ENCODE results near the gene PLIN3. TPM values are rescaled to one million over a fixed set of nuclear protein-coding genes. Genes with fewer than 3 reads are reported as not detected.
"Not testable (repeated sequence)": the region's sequence is repeated elsewhere in the genome, so short reads cannot be mapped to it uniquely, and the experiment has no call there.

The PLIN3 gene
- polyA plus RNA-seq, 1 donor (not counting 4 experiments of a cell fraction or from before 2014, with no cell fraction given) = 70.7 TPM

DNA sequence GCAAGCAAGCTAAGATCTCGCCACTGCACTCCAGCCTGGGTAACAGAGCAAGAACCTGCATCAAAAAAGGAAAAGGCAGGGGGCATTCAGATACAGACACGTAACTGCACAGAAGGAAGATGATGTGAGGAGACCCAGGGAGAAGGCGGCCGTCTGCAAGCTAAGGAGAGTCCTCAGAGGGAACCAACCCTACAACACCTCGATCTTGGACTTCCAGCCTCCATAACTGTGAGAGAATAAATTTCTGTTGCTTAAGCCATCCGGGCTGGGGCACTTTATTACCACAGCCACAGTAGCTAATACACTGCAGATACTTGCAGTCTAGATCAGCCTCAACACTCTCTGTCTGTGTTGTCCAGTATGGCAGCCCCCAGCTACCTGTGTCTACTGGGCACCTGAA, 43.9 kb downstream of the PLIN3 start:
- FAIRE-seq (no peak), DNase-seq (ENCODE audit: low read depth, low spot score) (no peak)
- Histone ChIP-seq H3K9me1 (ENCODE audit: control insufficient read depth, extremely low read depth, insufficient read depth, low read length) (no peaks in the 10 kb centered on the region), H3K36me3 (ENCODE audit: control insufficient read depth in 2 of 2, extremely low read depth in 1 of 2, insufficient read depth in 2 of 2, low read length in 2 of 2) (peaks cover 9 to 10% of the 10 kb centered on the region in 2 experiments), H3K4me1 (ENCODE audit: control insufficient read depth, extremely low read depth, insufficient read depth, low read length) (no peaks in the 10 kb centered on the region), H4K20me1 (ENCODE audit: control insufficient read depth, extremely low read depth, insufficient read depth, low read length) (peaks cover 4% of the 10 kb centered on the region), H3K27ac (ENCODE audit: control insufficient read depth, insufficient read depth, low read length) (no peak overlapping the region), H3K79me2 (ENCODE audit: control insufficient read depth, insufficient read depth, low read length) (peaks cover 66% of the 10 kb centered on the region), H2AFZ (ENCODE audit: control insufficient read depth, low read length) (no peak overlapping the region), H3K9me3 (ENCODE audit: control insufficient read depth, low read depth, low read length) (no peaks in the 10 kb centered on the region), H3K4me3 (ENCODE audit: control insufficient read depth in 2 of 3, extremely low read depth in 1 of 3, insufficient read depth in 2 of 3, low read depth in 1 of 3, low read length in 3 of 3) (no peak overlapping the region), H3K4me2 (ENCODE audit: control insufficient read depth, extremely low read depth, insufficient read depth, low read depth, low read length) (no peak overlapping the region), H3K27me3 (ENCODE audit: control insufficient read depth, extremely low read depth, insufficient read depth, low read length) (no peaks in the 10 kb centered on the region), H3K9ac (ENCODE audit: control insufficient read depth, extremely low read depth, insufficient read depth, low read length) (no peak overlapping the region)
- dilution Hi-C loops (cut with MboI; ENCODE audit: extremely low pct_ligation_motif_present, low sequenced_read_pairs) = no loop called here
- TF ChIP-seq, protein P1, sequence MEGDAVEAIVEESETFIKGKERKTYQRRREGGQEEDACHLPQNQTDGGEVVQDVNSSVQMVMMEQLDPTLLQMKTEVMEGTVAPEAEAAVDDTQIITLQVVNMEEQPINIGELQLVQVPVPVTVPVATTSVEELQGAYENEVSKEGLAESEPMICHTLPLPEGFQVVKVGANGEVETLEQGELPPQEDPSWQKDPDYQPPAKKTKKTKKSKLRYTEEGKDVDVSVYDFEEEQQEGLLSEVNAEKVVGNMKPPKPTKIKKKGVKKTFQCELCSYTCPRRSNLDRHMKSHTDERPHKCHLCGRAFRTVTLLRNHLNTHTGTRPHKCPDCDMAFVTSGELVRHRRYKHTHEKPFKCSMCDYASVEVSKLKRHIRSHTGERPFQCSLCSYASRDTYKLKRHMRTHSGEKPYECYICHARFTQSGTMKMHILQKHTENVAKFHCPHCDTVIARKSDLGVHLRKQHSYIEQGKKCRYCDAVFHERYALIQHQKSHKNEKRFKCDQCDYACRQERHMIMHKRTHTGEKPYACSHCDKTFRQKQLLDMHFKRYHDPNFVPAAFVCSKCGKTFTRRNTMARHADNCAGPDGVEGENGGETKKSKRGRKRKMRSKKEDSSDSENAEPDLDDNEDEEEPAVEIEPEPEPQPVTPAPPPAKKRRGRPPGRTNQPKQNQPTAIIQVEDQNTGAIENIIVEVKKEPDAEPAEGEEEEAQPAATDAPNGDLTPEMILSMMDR (optimal IDR thresholded peaks at IDR 0.05 in 1 of 3, IDR thresholded peaks at IDR 0.05 in 1 of 3, conservative IDR thresholded peaks at IDR 0.05 in 1 of 3; ENCODE audit: extremely low read depth in 1 of 3, insufficient read depth in 2 of 3, low read length in 3 of 3) = no peak

DNA sequence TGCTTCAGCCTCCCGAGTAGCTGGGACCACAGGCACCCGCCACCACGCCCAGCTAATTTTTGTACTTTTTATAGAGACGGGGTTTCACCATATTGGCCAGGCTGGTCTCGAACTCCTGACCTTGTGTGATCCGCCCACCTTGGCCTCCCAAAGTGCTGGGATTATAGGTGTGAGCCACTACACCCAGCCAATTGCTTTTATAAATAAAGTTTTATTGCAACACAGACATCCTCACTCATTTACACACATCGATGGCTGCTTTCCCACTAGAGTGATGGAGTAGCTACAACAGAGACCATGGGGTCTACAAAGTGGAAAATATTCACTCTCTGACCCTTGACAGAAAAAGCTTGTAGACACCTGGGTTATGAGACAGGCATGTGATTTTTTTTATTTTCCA, 45.1 kb downstream of the PLIN3 start:
- FAIRE-seq; H3K27ac ChIP-seq (ENCODE audit: control insufficient read depth, insufficient read depth, low read length); H2AFZ ChIP-seq (ENCODE audit: control insufficient read depth, low read length); H3K9me3 ChIP-seq (ENCODE audit: control insufficient read depth, low read depth, low read length); H3K27me3 ChIP-seq (ENCODE audit: control insufficient read depth, extremely low read depth, insufficient read depth, low read length); dilution Hi-C loops (cut with MboI; ENCODE audit: extremely low pct_ligation_motif_present, low sequenced_read_pairs); H3K9ac ChIP-seq (ENCODE audit: control insufficient read depth, extremely low read depth, insufficient read depth, low read length); H3K4me2 ChIP-seq (ENCODE audit: control insufficient read depth, extremely low read depth, insufficient read depth, low read depth, low read length); DNase-seq (ENCODE audit: low read depth, low spot score); H3K4me1 ChIP-seq (ENCODE audit: control insufficient read depth, extremely low read depth, insufficient read depth, low read length); H4K20me1 ChIP-seq (ENCODE audit: control insufficient read depth, extremely low read depth, insufficient read depth, low read length); H3K9me1 ChIP-seq (ENCODE audit: control insufficient read depth, extremely low read depth, insufficient read depth, low read length); H3K4me3 ChIP-seq (ENCODE audit: control insufficient read depth in 2 of 3, extremely low read depth in 1 of 3, insufficient read depth in 2 of 3, low read depth in 1 of 3, low read length in 3 of 3): not testable (repeated sequence)
- Histone ChIP-seq H3K36me3 (ENCODE audit: control insufficient read depth in 2 of 2, extremely low read depth in 1 of 2, insufficient read depth in 2 of 2, low read length in 2 of 2) (peaks cover 18 to 19% of the 10 kb centered on the region in 2 experiments), H3K79me2 (ENCODE audit: control insufficient read depth, insufficient read depth, low read length) (peaks cover 62% of the 10 kb centered on the region)

DNA sequence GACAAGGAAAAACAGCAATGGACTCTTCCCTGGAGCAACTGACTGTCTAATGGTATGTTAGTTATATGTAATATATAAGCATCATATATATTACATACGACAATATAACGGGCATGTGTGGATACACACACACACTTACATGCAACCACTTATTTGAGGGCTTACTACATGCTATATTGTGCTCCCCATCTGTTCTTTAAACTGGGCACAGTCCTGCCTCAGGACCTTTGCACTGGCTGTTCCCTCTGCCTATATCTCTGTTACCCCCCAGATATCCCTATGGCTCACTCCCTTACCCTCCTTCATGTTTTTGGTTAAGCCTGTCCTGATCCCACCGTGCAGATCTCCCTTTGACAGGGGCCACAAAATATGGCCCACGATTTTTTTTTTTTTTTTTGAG, 46.2 kb downstream of the PLIN3 start:
- FAIRE-seq = no peak
- H3K4me1 ChIP-seq (ENCODE audit: control insufficient read depth, extremely low read depth, insufficient read depth, low read length) = no peaks in the 10 kb centered on the region
- no peak overlapping the region for H3K27ac ChIP-seq (ENCODE audit: control insufficient read depth, insufficient read depth, low read length)
- H3K9me3 ChIP-seq (ENCODE audit: control insufficient read depth, low read depth, low read length) = no peaks in the 10 kb centered on the region
- H3K27me3 ChIP-seq (ENCODE audit: control insufficient read depth, extremely low read depth, insufficient read depth, low read length) = no peaks in the 10 kb centered on the region
- H3K9ac ChIP-seq (ENCODE audit: control insufficient read depth, extremely low read depth, insufficient read depth, low read length) = no peak overlapping the region
- dilution Hi-C loops (cut with MboI; ENCODE audit: extremely low pct_ligation_motif_present, low sequenced_read_pairs) = no loop called here
- H3K36me3 ChIP-seq (ENCODE audit: control insufficient read depth in 2 of 2, extremely low read depth in 1 of 2, insufficient read depth in 2 of 2, low read length in 2 of 2) = peaks cover 22 to 26% of the 10 kb centered on the region in 2 experiments
- H3K9me1 ChIP-seq (ENCODE audit: control insufficient read depth, extremely low read depth, insufficient read depth, low read length) = no peaks in the 10 kb centered on the region
- no peak overlapping the region for H2AFZ ChIP-seq (ENCODE audit: control insufficient read depth, low read length)
- DNase-seq (ENCODE audit: low read depth, low spot score) = no peak
- H4K20me1 ChIP-seq (ENCODE audit: control insufficient read depth, extremely low read depth, insufficient read depth, low read length) = no peaks in the 10 kb centered on the region
- no peak overlapping the region for H3K4me2 ChIP-seq (ENCODE audit: control insufficient read depth, extremely low read depth, insufficient read depth, low read depth, low read length)
- TF ChIP-seq, protein P1 (optimal IDR thresholded peaks at IDR 0.05 in 1 of 3, IDR thresholded peaks at IDR 0.05 in 1 of 3, conservative IDR thresholded peaks at IDR 0.05 in 1 of 3; ENCODE audit: extremely low read depth in 1 of 3, insufficient read depth in 2 of 3, low read length in 3 of 3) = no peak
- TF ChIP-seq EZH2 (IDR thresholded peaks at IDR 0.05; ENCODE audit: low read length) = no peak
- H3K4me3 ChIP-seq (ENCODE audit: control insufficient read depth in 2 of 3, extremely low read depth in 1 of 3, insufficient read depth in 2 of 3, low read depth in 1 of 3, low read length in 3 of 3) = no peak overlapping the region
- peaks cover 57% of the 10 kb centered on the region for H3K79me2 ChIP-seq (ENCODE audit: control insufficient read depth, insufficient read depth, low read length)

All from keratinocyte (primary cell).